Measurements from ENCODE around the gene GRAMD1C.

Gene GRAMD1C

DNA sequence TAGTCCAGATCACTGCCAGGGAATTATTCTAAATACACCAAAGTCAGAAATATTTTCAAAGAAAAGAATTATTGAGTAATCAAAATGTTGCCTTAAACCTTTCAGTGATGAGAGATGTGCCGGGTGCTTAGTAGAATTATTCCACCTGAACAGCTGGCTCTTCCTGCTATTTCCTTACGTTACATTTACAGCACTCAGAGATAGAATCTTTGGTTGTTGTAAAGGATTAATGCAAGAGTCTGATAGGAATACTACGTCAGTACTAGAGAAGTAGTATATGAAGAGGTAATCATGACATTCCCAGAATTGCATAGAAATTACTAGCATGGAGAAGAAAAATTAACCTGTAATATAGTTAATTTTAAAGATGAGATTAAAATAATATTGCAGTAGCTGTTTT is 58.3 kb downstream of the GRAMD1C start:
- Histone ChIP-seq H3K4me1 (ENCODE audit: control insufficient read depth, insufficient read depth, low read length) (peaks cover 2% of the 10 kb centered on the region; the same call in 1 of the 2 replicates), H3K27me3 (ENCODE audit: control insufficient read depth, insufficient read depth, low read length) (no peaks in the 10 kb centered on the region), H3K9me3 (ENCODE audit: control insufficient read depth, insufficient read depth, low read length) (no peaks in the 10 kb centered on the region), H3K27ac (ENCODE audit: low read length) (no peak overlapping the region), H3K4me3 (ENCODE audit: low read length) (no peak overlapping the region), H3K36me3 (ENCODE audit: control insufficient read depth, insufficient read depth, low read length) (no peaks in the 10 kb centered on the region)
- DNase-seq (ENCODE audit: low read depth, low spot score): no peak
- no CpG with 5 or more reads among the region's 3 CpGs for WGBS (ENCODE audit: insufficient coverage, insufficient read length)

DNA sequence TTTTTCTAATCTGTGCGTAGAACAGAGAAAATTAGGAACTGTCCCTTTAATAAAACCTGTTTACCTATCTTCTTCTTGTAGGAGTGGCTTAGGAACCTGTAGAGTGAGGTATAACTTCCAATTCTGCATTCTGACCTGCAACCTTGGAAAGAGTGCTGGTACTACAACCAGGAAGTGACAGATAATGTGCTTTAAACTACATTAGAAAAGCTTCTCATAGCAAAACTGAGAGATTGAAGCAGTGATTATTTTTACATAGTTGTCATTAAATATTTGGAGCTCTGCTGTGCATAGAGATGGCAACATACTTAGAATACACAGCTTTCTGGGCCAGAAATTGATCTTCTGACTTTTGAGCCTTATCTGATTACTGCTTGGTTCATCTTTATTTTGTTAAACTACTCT is 58.8 kb downstream of the GRAMD1C start:
- Histone ChIP-seq H3K36me3 (ENCODE audit: control insufficient read depth, insufficient read depth, low read length) (no peaks in the 10 kb centered on the region), H3K27me3 (ENCODE audit: control insufficient read depth, insufficient read depth, low read length) (no peaks in the 10 kb centered on the region), H3K4me3 (ENCODE audit: low read length) (no peak overlapping the region), H3K9me3 (ENCODE audit: control insufficient read depth, insufficient read depth, low read length) (no peaks in the 10 kb centered on the region), H3K4me1 (ENCODE audit: control insufficient read depth, insufficient read depth, low read length) (peaks cover 2% of the 10 kb centered on the region; the same call in 1 of the 2 replicates), H3K27ac (ENCODE audit: low read length) (no peak overlapping the region)
- WGBS (ENCODE audit: insufficient coverage, insufficient read length): no CpG with 5 or more reads among the region's 1 CpG
- no peak for DNase-seq (ENCODE audit: low read depth, low spot score)

DNA sequence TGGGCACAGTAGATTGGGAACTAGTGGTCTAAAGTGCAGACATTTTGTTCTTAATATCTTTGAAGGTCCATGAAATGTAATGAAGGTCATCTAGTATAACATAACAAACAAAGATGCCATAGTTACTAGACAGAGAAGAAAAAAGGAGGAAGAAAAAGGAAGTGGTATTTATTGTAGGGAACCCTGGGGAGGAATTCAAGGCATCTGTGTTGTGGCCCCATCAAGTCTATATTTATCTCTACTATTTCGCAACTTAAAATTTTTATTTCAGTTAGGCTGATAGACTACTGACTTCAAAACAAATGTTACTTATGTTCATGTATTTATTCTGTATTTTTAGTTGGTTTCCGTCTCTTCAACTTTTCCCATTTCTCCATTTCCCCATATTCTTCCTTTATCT is 60.3 kb downstream of the GRAMD1C start:
- no CpG with 5 or more reads among the region's 2 CpGs for WGBS (ENCODE audit: insufficient coverage, insufficient read length)
- no peak overlapping the region for H3K27ac ChIP-seq (ENCODE audit: low read length)
- no peak overlapping the region for H3K4me3 ChIP-seq (ENCODE audit: low read length)
- no peaks in the 10 kb centered on the region for H3K9me3 ChIP-seq (ENCODE audit: control insufficient read depth, insufficient read depth, low read length)
- H3K4me1 ChIP-seq (ENCODE audit: control insufficient read depth, insufficient read depth, low read length): peaks cover 2% of the 10 kb centered on the region; the same call in 1 of the 2 replicates
- DNase-seq (ENCODE audit: low read depth, low spot score): no peak
- H3K36me3 ChIP-seq (ENCODE audit: control insufficient read depth, insufficient read depth, low read length): no peaks in the 10 kb centered on the region
- H3K27me3 ChIP-seq (ENCODE audit: control insufficient read depth, insufficient read depth, low read length): no peaks in the 10 kb centered on the region

DNA sequence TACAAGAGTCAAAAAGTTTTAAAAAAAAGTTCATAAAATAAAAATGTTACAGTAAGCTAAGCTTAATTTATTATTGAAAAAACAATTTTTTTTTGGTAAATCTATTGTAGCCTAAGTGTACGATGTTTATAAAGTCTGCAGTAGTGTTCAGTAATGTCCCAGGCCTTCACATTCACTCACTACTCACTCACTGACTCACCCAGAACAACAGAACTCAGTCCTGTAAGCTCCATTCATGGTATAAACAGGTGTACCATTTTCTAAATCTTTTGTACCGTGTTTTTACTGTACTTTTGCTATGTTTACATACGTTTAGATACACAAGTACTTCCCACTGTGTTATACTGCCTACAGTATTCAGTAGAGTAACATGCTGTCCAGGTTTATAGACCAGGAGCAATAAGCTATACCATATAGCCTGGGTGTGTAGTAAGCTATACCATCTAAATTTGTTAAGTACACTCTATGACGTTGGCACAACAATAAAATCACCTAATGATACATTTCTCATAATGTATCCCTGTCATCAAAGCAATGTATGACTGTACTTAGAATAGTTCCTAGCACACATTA is 68.1 kb downstream of the GRAMD1C start:
- H3K4me1 ChIP-seq (ENCODE audit: control insufficient read depth, insufficient read depth, low read length): no peaks in the 10 kb centered on the region
- no peak for DNase-seq (ENCODE audit: low read depth, low spot score)
- H3K9me3 ChIP-seq (ENCODE audit: control insufficient read depth, insufficient read depth, low read length): no peaks in the 10 kb centered on the region
- no peaks in the 10 kb centered on the region for H3K36me3 ChIP-seq (ENCODE audit: control insufficient read depth, insufficient read depth, low read length)
- H3K27me3 ChIP-seq (ENCODE audit: control insufficient read depth, insufficient read depth, low read length): no peaks in the 10 kb centered on the region
- H3K4me3 ChIP-seq (ENCODE audit: low read length): no peak overlapping the region
- no CpG with 5 or more reads among the region's 4 CpGs for WGBS (ENCODE audit: insufficient coverage, insufficient read length)
- H3K27ac ChIP-seq (ENCODE audit: low read length): no peak overlapping the region

DNA sequence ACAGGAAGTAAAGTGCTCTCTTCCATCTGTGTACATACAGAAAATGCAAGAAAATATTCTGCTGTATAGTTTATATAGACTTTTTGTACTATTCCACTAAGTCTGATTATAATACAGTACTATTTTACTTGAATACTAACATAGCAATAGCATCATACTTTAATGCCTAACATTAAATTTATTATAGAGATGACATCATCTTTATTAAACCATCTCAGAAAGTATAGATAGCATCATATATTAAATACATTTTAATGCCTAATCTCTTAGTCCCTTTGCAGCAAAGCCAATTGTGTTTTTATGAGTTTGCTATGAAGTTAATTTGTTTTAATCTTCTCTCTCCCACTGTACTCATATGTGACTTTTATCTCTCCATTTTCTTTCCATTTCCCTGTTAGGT is 69.5 kb downstream of the GRAMD1C start:
- Histone ChIP-seq H3K27ac (ENCODE audit: low read length) (no peak overlapping the region), H3K4me1 (ENCODE audit: control insufficient read depth, insufficient read depth, low read length) (no peaks in the 10 kb centered on the region), H3K9me3 (ENCODE audit: control insufficient read depth, insufficient read depth, low read length) (no peaks in the 10 kb centered on the region), H3K27me3 (ENCODE audit: control insufficient read depth, insufficient read depth, low read length) (no peaks in the 10 kb centered on the region), H3K36me3 (ENCODE audit: control insufficient read depth, insufficient read depth, low read length) (no peaks in the 10 kb centered on the region), H3K4me3 (ENCODE audit: low read length) (no peak overlapping the region)
- DNase-seq (ENCODE audit: low read depth, low spot score): no peak

DNA sequence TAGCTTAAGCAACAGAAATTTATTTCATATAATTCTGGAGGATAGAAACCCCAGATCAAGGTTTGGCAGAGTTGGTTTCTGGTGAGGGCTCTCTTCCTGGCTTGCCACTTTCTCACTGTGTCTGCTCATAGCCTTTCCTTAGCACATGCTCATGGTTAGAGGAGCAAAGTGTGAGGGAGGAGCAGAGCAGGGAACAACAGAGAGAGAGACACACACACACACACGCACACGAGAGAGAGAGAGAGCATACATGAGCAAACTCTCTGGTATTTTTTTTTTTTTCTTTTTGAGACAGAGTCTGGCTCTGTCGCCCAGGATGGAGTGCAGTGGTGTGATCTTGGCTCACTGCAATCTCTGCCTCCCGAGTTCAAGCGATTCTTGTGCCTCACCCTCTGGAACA is 72.4 kb downstream of the GRAMD1C start:
- no peaks in the 10 kb centered on the region for H3K36me3 ChIP-seq (ENCODE audit: control insufficient read depth, insufficient read depth, low read length)
- H3K4me1 ChIP-seq (ENCODE audit: control insufficient read depth, insufficient read depth, low read length): no peaks in the 10 kb centered on the region
- no peaks in the 10 kb centered on the region for H3K27me3 ChIP-seq (ENCODE audit: control insufficient read depth, insufficient read depth, low read length)
- H3K27ac ChIP-seq (ENCODE audit: low read length): no peak overlapping the region
- no peak overlapping the region for H3K4me3 ChIP-seq (ENCODE audit: low read length)
- WGBS (ENCODE audit: insufficient coverage, insufficient read length): no CpG with 5 or more reads among the region's 5 CpGs
- no peaks in the 10 kb centered on the region for H3K9me3 ChIP-seq (ENCODE audit: control insufficient read depth, insufficient read depth, low read length)
- DNase-seq (ENCODE audit: low read depth, low spot score): no peak

DNA sequence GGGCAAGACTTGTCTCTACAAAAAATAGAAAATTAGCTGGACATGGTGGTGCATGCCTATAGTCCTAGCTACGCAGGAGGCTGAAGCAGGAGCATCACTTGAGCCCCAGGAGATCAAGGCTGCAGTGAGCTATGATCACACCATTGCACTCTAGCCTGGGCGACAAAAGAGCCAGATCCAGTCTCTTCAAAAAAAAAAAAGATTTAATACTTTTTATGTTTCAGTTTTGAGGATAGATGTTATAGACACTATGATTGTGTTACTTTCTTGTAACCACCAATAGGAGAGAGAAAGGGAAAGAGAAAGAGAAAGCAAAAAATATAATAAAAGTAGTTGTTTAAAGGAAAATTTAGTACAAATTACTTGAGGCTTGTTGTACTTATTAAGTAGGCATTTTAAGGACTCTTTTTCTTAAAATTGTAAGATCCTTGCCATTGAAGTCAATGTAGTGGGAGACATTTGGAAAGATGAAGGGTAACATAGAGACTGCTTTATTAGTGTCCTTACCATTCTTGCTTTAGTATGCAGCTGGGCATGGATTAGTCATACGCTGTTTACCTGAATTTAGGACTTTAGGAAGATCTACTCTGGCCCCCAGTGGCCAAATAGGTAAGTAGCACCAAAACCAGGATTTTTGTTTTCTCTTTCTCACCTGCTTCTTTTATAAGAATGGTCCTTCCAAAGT is 74.1 kb downstream of the GRAMD1C start:
- Histone ChIP-seq H3K4me3 (ENCODE audit: low read length) (no peak overlapping the region), H3K27me3 (ENCODE audit: control insufficient read depth, insufficient read depth, low read length) (no peaks in the 10 kb centered on the region), H3K9me3 (ENCODE audit: control insufficient read depth, insufficient read depth, low read length) (no peaks in the 10 kb centered on the region), H3K27ac (ENCODE audit: low read length) (no peak overlapping the region), H3K4me1 (ENCODE audit: control insufficient read depth, insufficient read depth, low read length) (no peaks in the 10 kb centered on the region), H3K36me3 (ENCODE audit: control insufficient read depth, insufficient read depth, low read length) (no peaks in the 10 kb centered on the region)
- WGBS (ENCODE audit: insufficient coverage, insufficient read length): no CpG with 5 or more reads among the region's 3 CpGs
- peak; percentile 37 for DNase-seq (ENCODE audit: low read depth, low spot score)

DNA sequence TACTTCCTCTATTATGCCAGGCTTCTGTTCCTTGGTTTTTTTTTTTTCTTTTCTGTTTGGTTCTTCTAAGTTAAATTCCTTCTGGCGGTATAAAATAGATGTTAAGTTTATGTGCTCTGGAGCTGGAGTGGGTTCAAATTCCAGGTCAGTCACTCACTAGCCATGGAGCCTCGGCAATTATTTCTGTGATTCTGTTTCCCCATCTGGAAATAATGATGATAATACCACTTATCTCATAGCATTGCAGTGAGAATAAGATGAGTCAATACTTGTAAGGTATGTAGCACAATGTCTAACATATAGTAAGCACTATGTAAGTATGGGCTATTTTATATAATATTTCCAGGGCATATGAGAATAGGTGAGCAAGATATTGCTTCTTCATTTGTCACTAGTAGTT is 76.1 kb downstream of the GRAMD1C start:
- no peaks in the 10 kb centered on the region for H3K4me1 ChIP-seq (ENCODE audit: control insufficient read depth, insufficient read depth, low read length)
- no peaks in the 10 kb centered on the region for H3K27me3 ChIP-seq (ENCODE audit: control insufficient read depth, insufficient read depth, low read length)
- H3K36me3 ChIP-seq (ENCODE audit: control insufficient read depth, insufficient read depth, low read length): no peaks in the 10 kb centered on the region
- H3K27ac ChIP-seq (ENCODE audit: low read length): no peak overlapping the region
- no peak overlapping the region for H3K4me3 ChIP-seq (ENCODE audit: low read length)
- H3K9me3 ChIP-seq (ENCODE audit: control insufficient read depth, insufficient read depth, low read length): no peaks in the 10 kb centered on the region
- WGBS (ENCODE audit: insufficient coverage, insufficient read length): no CpG with 5 or more reads among the region's 2 CpGs
- no peak for DNase-seq (ENCODE audit: low read depth, low spot score)

DNA sequence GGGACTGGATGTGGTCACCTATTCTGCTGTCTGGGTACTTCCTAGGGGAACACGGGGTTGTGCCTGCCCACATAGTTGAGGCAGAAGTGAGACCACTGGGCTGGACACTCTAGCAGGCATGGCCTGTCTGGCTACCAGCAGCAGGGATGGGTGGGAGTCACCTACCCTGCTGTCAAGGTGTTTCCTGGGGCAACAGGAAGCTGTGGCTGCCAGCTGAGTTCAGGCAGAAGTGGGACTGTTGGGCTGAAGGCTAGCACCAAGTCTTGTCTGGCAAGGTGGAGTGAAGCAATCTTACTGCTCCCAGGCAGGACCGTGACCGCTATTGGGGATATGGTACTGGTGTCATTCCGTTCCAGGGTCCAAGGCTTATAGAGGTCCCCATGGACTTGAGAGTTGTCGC is 89.0 kb downstream of the GRAMD1C start:
- WGBS (ENCODE audit: insufficient coverage, insufficient read length): no CpG with 5 or more reads among the region's 5 CpGs
- H3K4me3 ChIP-seq (ENCODE audit: low read length): no peak overlapping the region
- no peak overlapping the region for H3K27ac ChIP-seq (ENCODE audit: low read length)
- DNase-seq (ENCODE audit: low read depth, low spot score): no peak
- no peaks in the 10 kb centered on the region for H3K9me3 ChIP-seq (ENCODE audit: control insufficient read depth, insufficient read depth, low read length)
- H3K36me3 ChIP-seq (ENCODE audit: control insufficient read depth, insufficient read depth, low read length): no peaks in the 10 kb centered on the region
- H3K27me3 ChIP-seq (ENCODE audit: control insufficient read depth, insufficient read depth, low read length): no peaks in the 10 kb centered on the region
- no peaks in the 10 kb centered on the region for H3K4me1 ChIP-seq (ENCODE audit: control insufficient read depth, insufficient read depth, low read length)

DNA sequence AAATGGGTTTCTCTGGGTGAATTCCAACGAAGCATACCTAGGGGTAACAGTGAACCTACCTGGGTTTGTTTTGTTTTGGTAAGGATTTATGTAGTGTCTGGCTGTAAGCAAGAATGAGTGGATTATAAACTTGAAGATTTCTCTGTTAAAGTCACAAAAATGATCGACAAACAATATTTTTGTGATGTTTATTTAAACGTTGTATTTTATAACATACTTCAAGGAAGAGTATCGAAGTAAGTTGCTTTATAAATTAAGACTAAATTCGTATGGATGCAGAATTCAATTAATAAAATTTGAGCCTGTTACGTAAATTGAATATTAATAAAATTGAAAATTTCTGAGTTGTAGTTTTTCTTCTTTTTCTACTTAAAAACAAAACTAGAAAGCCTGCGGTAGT is 108.2 kb downstream of the GRAMD1C start:
- H3K9me3 ChIP-seq (ENCODE audit: control insufficient read depth, insufficient read depth, low read length): no peaks in the 10 kb centered on the region
- H3K36me3 ChIP-seq (ENCODE audit: control insufficient read depth, insufficient read depth, low read length): no peaks in the 10 kb centered on the region
- no peaks in the 10 kb centered on the region for H3K27me3 ChIP-seq (ENCODE audit: control insufficient read depth, insufficient read depth, low read length)
- H3K4me1 ChIP-seq (ENCODE audit: control insufficient read depth, insufficient read depth, low read length): no peaks in the 10 kb centered on the region
- no peak for DNase-seq (ENCODE audit: low read depth, low spot score)
- no peak overlapping the region for H3K27ac ChIP-seq (ENCODE audit: low read length)
- 100% methylated on average over 3 of the region's 7 CpGs for WGBS (ENCODE audit: insufficient coverage, insufficient read length)
- H3K4me3 ChIP-seq (ENCODE audit: low read length): peak overlapping the region; percentile 79; the same call in 1 of the 2 replicates

Data from iPS DF 6.9 (cell line).